LNCaP clone FGC (cell line): Measurements from ENCODE around the gene FIGNL1.

Source experiments
- DNase-seq: peaks from one replicate; pipeline ENCODE4 v3.0.0-alpha.2; 2011; ENCODE audit warnings: low read depth
- H3K4me3 ChIP-seq: 2 replicates; pipeline ENCODE4 v1.5.1; 2011; ENCODE audit warnings: mild to moderate bottlenecking, low read depth, low read length, control low read depth
- CTCF ChIP-seq: IDR thresholded peaks from 2 replicates; pipeline ENCODE4 v1.5.1; 2012; ENCODE audit warnings: mild to moderate bottlenecking; ENCODE audit not compliant: control insufficient read depth, insufficient read depth; ENCODE audit errors: extremely low read depth

FIGNL1 gene

DNA sequence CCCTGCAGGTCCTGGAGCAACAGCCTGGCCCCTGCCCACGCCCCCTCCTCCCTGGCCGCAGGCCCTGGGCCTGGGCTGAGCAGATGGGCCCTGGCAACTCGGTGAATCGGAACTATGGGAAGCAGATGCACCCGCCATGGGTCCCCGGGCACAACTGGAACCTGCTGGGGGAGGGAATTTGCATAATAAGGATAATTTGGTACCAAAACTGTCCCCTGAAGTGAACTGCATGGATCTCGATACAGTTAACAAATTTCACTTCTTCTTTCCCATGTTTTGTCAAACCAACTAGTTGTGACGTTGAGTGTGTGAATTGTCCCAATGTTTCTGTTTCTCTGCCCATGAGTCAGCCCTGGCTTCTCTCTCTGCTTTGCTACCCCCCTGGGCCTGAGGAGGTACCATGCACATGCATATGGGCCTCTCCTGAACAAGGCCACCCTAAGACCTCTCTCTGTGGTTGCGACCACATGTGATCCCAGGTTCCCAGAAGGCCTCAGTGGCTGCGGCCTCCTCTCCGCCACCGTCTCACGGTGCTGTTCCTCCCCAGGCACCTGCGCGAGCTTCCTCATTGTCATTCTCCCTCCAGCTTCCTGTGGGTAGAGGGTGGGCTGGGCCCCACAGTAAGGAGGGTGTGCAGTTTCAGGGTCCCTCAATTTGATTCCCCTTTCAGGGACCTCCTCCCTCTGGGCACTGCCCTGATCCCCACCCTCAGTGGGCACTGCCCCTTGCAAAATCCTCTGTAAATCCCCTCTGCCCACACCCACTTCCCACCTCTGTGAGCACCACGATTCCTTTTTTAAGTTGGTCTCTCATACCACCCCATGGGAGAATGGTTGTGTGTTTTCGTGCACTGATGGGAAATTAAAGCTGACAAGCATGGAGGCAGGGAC is 40.0 kb downstream of the FIGNL1 start:
- TF ChIP-seq CTCF, result no peak
- H3K4me3 ChIP-seq, result no peak overlapping the region
- DNase-seq, result no peak

DNA sequence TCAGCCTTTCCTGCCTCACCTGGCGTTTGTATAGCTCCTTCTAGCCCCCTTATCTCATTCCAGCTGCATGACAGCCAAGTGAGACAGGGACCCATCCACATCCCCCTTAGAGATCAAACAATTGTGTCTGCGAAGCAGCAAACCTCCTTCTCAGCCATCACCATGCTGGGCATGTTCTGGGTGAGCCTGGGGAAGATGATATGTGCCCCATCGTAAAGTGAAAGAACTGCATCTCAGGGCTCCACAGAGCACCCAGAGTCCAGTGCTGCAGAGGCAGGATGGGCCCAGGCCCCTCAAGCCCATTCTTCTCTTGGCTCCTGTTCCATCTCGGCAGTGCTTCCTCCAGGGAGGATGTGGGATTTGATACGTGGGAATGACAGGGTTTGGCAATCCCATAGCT is 43.2 kb downstream of the FIGNL1 start:
- no peak overlapping the region for H3K4me3 ChIP-seq
- no peak for TF ChIP-seq CTCF
- DNase-seq, result no peak

DNA sequence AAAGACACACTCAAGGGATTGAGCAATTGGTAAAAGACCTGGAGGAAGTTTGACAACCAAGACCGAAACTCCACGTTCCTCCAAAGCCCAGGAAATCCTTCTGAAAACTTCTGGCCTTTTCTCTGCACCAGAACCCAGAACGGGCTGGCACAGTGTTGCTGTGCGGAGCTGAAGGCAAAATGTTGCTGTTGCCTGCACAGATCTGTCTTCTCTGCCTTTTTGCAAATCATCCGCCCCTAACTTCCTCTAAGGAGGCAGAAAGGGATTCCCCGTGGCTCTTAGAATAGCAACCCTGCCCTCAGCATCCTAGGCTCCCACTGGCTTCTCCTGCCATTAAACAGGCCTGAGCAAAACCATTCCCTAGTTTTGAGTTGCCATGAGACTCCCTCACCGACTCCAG is 44.9 kb downstream of the FIGNL1 start:
- no peak overlapping the region for H3K4me3 ChIP-seq
- TF ChIP-seq CTCF, result no peak
- no peak for DNase-seq

DNA sequence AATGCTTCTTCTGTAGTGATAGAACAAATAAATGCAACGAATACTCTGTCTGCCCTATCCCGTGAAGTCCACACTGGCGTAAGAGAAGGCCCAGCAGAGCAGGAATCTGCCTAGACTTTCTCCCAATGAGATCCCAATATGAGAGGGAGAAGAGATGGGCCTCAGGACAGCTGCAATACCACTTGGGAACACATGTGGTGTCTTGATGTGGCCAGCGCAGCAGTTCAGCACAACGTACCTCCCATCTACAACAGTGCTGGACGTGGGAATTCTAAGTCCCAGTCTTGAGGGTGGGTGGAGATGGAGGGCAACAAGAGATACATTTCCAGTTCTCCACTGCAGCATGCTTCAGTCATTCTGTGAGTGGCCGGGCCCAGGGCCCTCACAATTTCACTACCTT is 45.8 kb downstream of the FIGNL1 start:
- no peak overlapping the region for H3K4me3 ChIP-seq
- TF ChIP-seq CTCF, result no peak
- no peak for DNase-seq

DNA sequence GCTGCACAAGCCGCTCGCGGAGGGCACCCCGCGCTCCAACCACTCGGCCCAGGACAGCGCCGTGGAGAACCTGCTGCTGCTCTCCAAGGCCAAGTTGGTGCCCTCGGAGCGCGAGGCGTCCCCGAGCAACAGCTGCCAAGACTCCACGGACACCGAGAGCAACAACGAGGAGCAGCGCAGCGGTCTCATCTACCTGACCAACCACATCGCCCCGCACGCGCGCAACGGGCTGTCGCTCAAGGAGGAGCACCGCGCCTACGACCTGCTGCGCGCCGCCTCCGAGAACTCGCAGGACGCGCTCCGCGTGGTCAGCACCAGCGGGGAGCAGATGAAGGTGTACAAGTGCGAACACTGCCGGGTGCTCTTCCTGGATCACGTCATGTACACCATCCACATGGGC is 50.0 kb downstream of the FIGNL1 start:
- H3K4me3 ChIP-seq, result no peak overlapping the region
- TF ChIP-seq CTCF, result no peak
- no peak for DNase-seq

DNA sequence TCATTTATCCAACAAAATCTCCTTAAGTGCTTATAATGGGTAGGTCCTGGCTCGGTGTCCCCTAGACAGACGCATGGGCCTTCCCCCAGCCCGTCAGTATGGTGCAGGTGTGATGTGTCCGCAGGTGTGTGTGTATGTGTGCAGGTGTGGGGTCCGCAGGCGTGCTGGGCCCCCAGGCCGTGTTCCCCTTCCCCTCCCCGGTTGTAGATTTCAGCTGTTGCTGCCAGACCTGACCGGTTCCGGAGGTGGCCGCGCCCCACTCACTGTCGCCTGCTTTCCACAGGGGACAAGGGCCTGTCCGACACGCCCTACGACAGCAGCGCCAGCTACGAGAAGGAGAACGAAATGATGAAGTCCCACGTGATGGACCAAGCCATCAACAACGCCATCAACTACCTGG is 50.5 kb downstream of the FIGNL1 start:
- DNase-seq, result no peak
- TF ChIP-seq CTCF, result no peak
- no peak overlapping the region for H3K4me3 ChIP-seq

DNA sequence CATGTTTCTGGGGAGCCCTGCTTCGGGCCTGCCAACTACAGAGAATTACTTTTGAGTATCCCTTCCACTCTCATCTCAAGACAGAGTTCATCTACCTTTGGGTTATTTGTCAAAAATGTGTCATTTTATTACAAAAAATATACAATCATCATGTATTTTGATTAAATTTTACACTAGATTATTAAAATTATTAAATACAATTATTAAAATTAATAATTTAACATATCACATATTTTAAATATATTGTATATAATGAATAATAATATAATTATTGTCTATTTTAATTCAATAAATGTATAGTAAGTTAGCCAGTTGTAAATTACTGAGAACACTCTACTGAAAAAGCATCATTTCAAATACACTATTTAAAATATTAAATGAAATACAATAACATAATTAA is 50.9 kb downstream of the FIGNL1 start:
- TF ChIP-seq CTCF, result no peak
- no peak overlapping the region for H3K4me3 ChIP-seq
- no peak for DNase-seq
